Measurements from ENCODE around the gene CFH.

The CFH gene

DNA sequence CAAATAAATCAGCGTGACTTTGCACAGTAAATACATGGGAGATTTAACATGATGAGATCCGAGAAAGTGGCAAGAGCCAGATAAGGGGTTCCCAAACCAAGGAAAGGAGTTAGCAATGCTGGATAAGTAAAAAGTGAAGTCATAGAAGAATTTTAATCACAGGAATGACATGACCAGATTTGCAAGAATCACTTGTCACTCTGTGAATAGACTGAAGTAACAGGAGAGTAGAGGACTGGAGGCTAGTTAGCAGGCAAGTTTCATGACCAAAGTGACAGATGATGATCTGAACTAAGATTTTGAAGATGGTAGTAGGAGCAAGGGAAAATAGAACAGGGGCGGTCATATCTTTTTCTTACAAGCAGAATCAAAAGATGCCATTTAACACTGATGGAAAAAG is 8.4 kb downstream of the CFH start:
- TF ChIP-seq, protein P1, sequence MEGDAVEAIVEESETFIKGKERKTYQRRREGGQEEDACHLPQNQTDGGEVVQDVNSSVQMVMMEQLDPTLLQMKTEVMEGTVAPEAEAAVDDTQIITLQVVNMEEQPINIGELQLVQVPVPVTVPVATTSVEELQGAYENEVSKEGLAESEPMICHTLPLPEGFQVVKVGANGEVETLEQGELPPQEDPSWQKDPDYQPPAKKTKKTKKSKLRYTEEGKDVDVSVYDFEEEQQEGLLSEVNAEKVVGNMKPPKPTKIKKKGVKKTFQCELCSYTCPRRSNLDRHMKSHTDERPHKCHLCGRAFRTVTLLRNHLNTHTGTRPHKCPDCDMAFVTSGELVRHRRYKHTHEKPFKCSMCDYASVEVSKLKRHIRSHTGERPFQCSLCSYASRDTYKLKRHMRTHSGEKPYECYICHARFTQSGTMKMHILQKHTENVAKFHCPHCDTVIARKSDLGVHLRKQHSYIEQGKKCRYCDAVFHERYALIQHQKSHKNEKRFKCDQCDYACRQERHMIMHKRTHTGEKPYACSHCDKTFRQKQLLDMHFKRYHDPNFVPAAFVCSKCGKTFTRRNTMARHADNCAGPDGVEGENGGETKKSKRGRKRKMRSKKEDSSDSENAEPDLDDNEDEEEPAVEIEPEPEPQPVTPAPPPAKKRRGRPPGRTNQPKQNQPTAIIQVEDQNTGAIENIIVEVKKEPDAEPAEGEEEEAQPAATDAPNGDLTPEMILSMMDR (conservative IDR thresholded peaks at IDR 0.05; ENCODE audit: low read depth, low read length) = no peak
- no peak for DNase-seq (ENCODE audit: low read depth)
- H3K4me3 ChIP-seq (ENCODE audit: low read depth, low read length) = no peak overlapping the region

DNA sequence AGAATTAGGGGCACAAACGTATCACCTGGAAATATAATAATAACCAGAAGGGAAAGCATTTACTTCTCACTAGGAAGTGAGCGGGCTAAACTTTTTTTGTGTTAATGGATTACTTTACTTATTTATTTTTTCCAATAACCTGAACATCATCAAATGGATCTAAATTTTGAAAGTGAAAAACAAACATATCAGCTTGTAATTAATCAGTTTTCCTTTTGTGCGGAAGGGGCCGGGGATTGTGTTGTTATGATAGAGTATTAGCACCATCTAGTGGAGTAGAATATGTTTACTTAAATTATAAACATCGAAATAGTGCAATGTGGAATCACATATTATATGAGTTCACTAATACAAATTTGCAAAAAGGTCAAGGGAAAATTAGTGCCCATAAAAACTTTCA is 9.0 kb downstream of the CFH start:
- peak overlapping the region; percentile 25 for H3K4me3 ChIP-seq (ENCODE audit: low read depth, low read length)
- TF ChIP-seq, protein P1 (conservative IDR thresholded peaks at IDR 0.05; ENCODE audit: low read depth, low read length) = peak; percentile 44
- peak; percentile 63 for DNase-seq (ENCODE audit: low read depth)

DNA sequence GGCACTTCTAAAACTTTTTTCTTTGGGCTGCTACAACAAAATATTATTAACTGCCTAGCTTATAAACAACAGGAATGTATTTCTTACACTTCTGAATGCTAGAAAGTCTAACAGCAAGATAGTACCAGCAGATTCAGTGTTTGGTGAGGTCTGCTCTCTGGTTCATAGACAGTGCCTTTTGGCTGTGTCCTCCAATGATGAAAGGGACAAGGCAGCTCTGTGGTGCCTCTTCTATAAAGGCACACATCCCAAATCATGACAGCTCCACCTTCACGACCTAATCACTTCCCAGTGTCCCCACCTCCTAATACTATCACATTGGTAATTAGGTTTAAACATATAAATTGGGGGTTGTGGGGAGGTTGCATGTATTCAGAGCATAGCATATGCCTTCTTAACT is 9.5 kb downstream of the CFH start:
- DNase-seq (ENCODE audit: low read depth) = no peak
- TF ChIP-seq, protein P1 (conservative IDR thresholded peaks at IDR 0.05; ENCODE audit: low read depth, low read length) = no peak
- no peak overlapping the region for H3K4me3 ChIP-seq (ENCODE audit: low read depth, low read length)

DNA sequence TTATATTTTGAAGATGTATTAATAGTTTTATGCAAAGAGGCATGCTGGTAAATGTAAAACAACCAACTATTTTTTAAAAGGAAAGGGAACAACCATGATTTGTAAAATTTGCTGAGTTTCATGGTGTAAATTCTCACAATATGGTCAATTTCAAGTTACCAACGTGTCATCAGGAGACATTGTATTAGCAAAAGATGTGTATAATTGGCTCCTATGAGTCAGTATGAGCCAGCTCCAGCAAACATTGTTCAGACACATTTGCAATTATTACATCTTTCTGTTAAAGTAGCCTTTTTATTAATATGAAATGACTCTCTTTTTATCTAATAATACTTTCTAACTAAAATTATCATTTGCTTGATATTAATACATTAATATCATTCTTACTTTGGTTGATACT is 15.3 kb downstream of the CFH start:
- TF ChIP-seq, protein P1 (conservative IDR thresholded peaks at IDR 0.05; ENCODE audit: low read depth, low read length) = no peak
- no peak overlapping the region for H3K4me3 ChIP-seq (ENCODE audit: low read depth, low read length)
- no peak for DNase-seq (ENCODE audit: low read depth)

DNA sequence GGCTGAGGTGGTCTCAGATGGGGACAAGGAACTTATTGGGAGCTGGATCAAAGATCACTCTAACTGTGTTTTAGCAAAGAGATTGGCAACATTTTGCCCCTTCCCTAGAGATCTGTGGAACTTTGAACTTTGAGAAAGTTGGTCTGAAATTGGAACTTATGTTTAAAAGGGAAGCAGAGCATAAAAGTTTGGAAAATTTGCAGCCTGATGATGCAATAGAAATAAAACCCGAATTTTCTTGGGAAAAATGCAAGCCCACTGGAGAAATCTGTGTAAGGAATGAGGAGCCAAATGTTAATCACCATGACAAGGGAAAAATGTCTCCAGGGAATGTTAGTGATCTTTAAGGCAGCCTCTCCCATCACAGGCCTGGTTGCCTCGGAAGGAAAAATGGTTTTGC is 17.2 kb downstream of the CFH start:
- DNase-seq (ENCODE audit: low read depth) = no peak
- H3K4me3 ChIP-seq (ENCODE audit: low read depth, low read length) = no peak overlapping the region
- TF ChIP-seq, protein P1 (conservative IDR thresholded peaks at IDR 0.05; ENCODE audit: low read depth, low read length) = no peak

DNA sequence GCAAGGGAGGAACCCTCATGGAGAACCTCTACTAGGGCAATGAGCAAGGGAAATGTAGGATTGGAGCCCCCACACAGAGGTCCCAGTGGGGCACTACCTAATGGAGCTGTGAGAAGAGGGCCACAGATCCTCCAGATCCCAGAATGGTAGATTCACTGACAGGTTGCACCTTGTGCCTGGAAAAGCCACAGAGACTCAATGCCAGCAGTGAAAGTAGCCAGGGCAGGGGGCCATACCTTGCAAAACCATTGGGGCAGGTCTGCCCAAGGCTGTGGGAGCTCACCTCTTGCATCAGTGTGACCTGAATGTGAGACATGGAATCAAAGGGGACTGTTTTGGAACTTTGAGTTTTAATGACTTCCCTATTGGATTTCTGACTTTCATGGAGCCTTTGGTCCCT is 17.9 kb downstream of the CFH start:
- TF ChIP-seq, protein P1 (conservative IDR thresholded peaks at IDR 0.05; ENCODE audit: low read depth, low read length) = no peak
- no peak overlapping the region for H3K4me3 ChIP-seq (ENCODE audit: low read depth, low read length)
- DNase-seq (ENCODE audit: low read depth) = no peak

DNA sequence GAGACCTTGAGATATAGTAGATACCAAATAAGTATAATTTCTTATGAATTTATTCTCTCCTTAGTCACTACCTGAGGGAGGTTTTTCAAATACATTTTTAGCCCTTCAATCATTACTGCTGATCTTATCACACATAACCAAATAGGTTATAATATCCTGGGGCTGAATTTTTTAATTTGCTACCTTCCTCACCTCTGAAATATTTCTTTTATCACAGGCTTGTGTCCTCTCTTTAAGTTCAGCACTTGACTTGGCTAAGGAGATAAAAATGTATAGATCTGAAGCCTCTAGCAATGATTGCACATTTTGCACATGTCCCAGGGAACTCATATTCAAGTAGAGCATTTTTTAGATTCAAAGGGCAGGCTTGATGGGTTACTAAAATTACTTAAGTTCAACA is 23.1 kb downstream of the CFH start:
- H3K4me3 ChIP-seq (ENCODE audit: low read depth, low read length) = no peak overlapping the region
- no peak for DNase-seq (ENCODE audit: low read depth)
- TF ChIP-seq, protein P1 (conservative IDR thresholded peaks at IDR 0.05; ENCODE audit: low read depth, low read length) = no peak

Data from choroid plexus epithelial cell (primary cell).